Osteocyte (in vitro differentiated cells): ENCODE data around the gene UBE2Q2. TPM values are rescaled to one million over a fixed set of nuclear protein-coding genes. Genes with fewer than 3 reads are reported as not detected.

Source experiments
- DNase-seq: peaks from one replicate; pipeline ENCODE4 v3.0.0; 2021; ENCODE audit warnings: mixed read lengths; ENCODE audit not compliant: unreplicated experiment; ENCODE audit errors: extremely low spot score
- H3K27ac Mint-ChIP-seq: one replicate; pipeline ENCODE4 v1.8.0; 2021; ENCODE audit warnings: mild to moderate bottlenecking, mixed read lengths; ENCODE audit not compliant: unreplicated experiment
- H3K27me3 Mint-ChIP-seq: one replicate; pipeline ENCODE4 v1.8.0; 2021; ENCODE audit warnings: mixed read lengths; ENCODE audit not compliant: unreplicated experiment
- H3K36me3 Mint-ChIP-seq: one replicate; pipeline ENCODE4 v1.8.0; 2021; ENCODE audit warnings: mixed read lengths; ENCODE audit not compliant: unreplicated experiment
- H3K4me1 Mint-ChIP-seq: one replicate; pipeline ENCODE4 v1.8.0; 2021; ENCODE audit warnings: mixed read lengths; ENCODE audit not compliant: unreplicated experiment
- H3K4me3 Mint-ChIP-seq: one replicate; pipeline ENCODE4 v1.8.0; 2021; ENCODE audit warnings: mild to moderate bottlenecking, moderate library complexity, mixed read lengths; ENCODE audit not compliant: unreplicated experiment
- H3K9me3 Mint-ChIP-seq: one replicate; pipeline ENCODE4 v1.8.0; 2021; ENCODE audit warnings: mixed read lengths; ENCODE audit not compliant: unreplicated experiment
- CTCF ChIP-seq: fragments of 200-600 bp; sonication (generic); IDR thresholded peaks from 2 replicates; pipeline ENCODE4 v1.5.0; 2021; ENCODE audit warnings: antibody characterized with exemption, mild to moderate bottlenecking, moderate library complexity
- total RNA-seq: library from RNA; stranded (reverse); gene quantifications from 2 replicates; pipeline ENCODE4 v1.2.1, GENCODE V29; 2021

Gene UBE2Q2
- total RNA-seq, 1 donor from 2014 or later, result 43.2 TPM

- Mint-ChIP-seq H3K4me3 (no peak overlapping the region), H3K27me3 (no peaks in the 10 kb centered on the region), H3K36me3 (peaks cover 34% of the 10 kb centered on the region), H3K4me1 (no peaks in the 10 kb centered on the region), H3K9me3 (no peaks in the 10 kb centered on the region), H3K27ac (no peak overlapping the region)
- TF ChIP-seq CTCF, result no peak
- DNase-seq, result no peak
Measured at GRCh38 chr15:75884041-75884440, 40.8 kb downstream of the UBE2Q2 start.

GRCh38 chr15:75887178-75887577 is 43.9 kb downstream of the UBE2Q2 start:
- no peaks in the 10 kb centered on the region for H3K9me3 Mint-ChIP-seq
- H3K27me3 Mint-ChIP-seq, result no peaks in the 10 kb centered on the region
- peaks cover 17% of the 10 kb centered on the region for H3K4me1 Mint-ChIP-seq
- DNase-seq, result no peak
- TF ChIP-seq CTCF, result no peak
- H3K36me3 Mint-ChIP-seq, result peaks cover 26% of the 10 kb centered on the region
- peak overlapping the region; percentile 2 for H3K27ac Mint-ChIP-seq
- no peak overlapping the region for H3K4me3 Mint-ChIP-seq

GRCh38 chr15:75891895-75892294 is 48.6 kb downstream of the UBE2Q2 start:
- DNase-seq, result no peak
- Mint-ChIP-seq H3K9me3 (no peaks in the 10 kb centered on the region), H3K27ac (peak overlapping the region; percentile 86), H3K4me3 (no peak overlapping the region), H3K27me3 (no peaks in the 10 kb centered on the region), H3K4me1 (peaks cover 18% of the 10 kb centered on the region), H3K36me3 (peaks cover 31% of the 10 kb centered on the region)
- TF ChIP-seq CTCF, result no peak

GRCh38 chr15:75895731-75896130 is 52.5 kb downstream of the UBE2Q2 start:
- no peak for TF ChIP-seq CTCF
- Mint-ChIP-seq H3K27ac (no peak overlapping the region), H3K4me3 (no peak overlapping the region), H3K4me1 (peaks cover 14% of the 10 kb centered on the region), H3K9me3 (no peaks in the 10 kb centered on the region), H3K36me3 (peaks cover 25% of the 10 kb centered on the region), H3K27me3 (no peaks in the 10 kb centered on the region)
- DNase-seq, result no peak

GRCh38 chr15:75900577-75900976 is 57.3 kb downstream of the UBE2Q2 start:
- H3K4me3 Mint-ChIP-seq, result no peak overlapping the region
- no peaks in the 10 kb centered on the region for H3K9me3 Mint-ChIP-seq
- no peaks in the 10 kb centered on the region for H3K27me3 Mint-ChIP-seq
- peaks cover 14% of the 10 kb centered on the region for H3K36me3 Mint-ChIP-seq
- no peak overlapping the region for H3K27ac Mint-ChIP-seq
- TF ChIP-seq CTCF, result no peak
- DNase-seq, result no peak
- peaks cover 31% of the 10 kb centered on the region for H3K4me1 Mint-ChIP-seq
